ENCODE measurements around the gene ZNF446.
"Not testable (repeated sequence)": the region's sequence is repeated elsewhere in the genome, so short reads cannot be mapped to it uniquely, and the experiment has no call there.

The ZNF446 gene

GRCh38 chr19:58479303-58479702 lies 3.2 kb downstream of the ZNF446 start:
- Histone ChIP-seq H3K27ac (ENCODE audit: low read depth in 2 of 2, low read length in 2 of 2) (no peak overlapping the region), H3K9ac (ENCODE audit: low read depth in 1 of 2, low read length in 2 of 2) (no peak overlapping the region), H3K4me3 (ENCODE audit: low read length in 2 of 2) (no peak overlapping the region), H3K9me3 (ENCODE audit: control insufficient read depth in 2 of 2, low read length in 2 of 2) (no peaks in the 10 kb centered on the region), H3K27me3 (ENCODE audit: control insufficient read depth in 2 of 2, insufficient read depth in 2 of 2, low read length in 2 of 2) (no peaks in the 10 kb centered on the region), H3K4me1 (ENCODE audit: control insufficient read depth in 2 of 2, insufficient read depth in 2 of 2, low read length in 2 of 2) (peaks cover 13 to 17% of the 10 kb centered on the region in 2 donors), H3K36me3 (ENCODE audit: control insufficient read depth in 2 of 2, insufficient read depth in 2 of 2, low read length in 2 of 2) (peaks cover 7 to 12% of the 10 kb centered on the region in 2 donors)

- Histone ChIP-seq H3K27ac (ENCODE audit: low read depth in 2 of 2, low read length in 2 of 2) (no peak overlapping the region), H3K36me3 (ENCODE audit: control insufficient read depth in 2 of 2, insufficient read depth in 2 of 2, low read length in 2 of 2) (peaks cover 7 to 12% of the 10 kb centered on the region in 2 donors), H3K4me3 (ENCODE audit: low read length in 2 of 2) (no peak overlapping the region), H3K9ac (ENCODE audit: low read depth in 1 of 2, low read length in 2 of 2) (no peak overlapping the region), H3K9me3 (ENCODE audit: control insufficient read depth in 2 of 2, low read length in 2 of 2) (no peaks in the 10 kb centered on the region), H3K4me1 (ENCODE audit: control insufficient read depth in 2 of 2, insufficient read depth in 2 of 2, low read length in 2 of 2) (peaks cover 13 to 14% of the 10 kb centered on the region in 2 donors), H3K27me3 (ENCODE audit: control insufficient read depth in 2 of 2, insufficient read depth in 2 of 2, low read length in 2 of 2) (no peaks in the 10 kb centered on the region)
Measured at GRCh38 chr19:58479736-58480480, 3.8 kb downstream of the ZNF446 start.

DNA sequence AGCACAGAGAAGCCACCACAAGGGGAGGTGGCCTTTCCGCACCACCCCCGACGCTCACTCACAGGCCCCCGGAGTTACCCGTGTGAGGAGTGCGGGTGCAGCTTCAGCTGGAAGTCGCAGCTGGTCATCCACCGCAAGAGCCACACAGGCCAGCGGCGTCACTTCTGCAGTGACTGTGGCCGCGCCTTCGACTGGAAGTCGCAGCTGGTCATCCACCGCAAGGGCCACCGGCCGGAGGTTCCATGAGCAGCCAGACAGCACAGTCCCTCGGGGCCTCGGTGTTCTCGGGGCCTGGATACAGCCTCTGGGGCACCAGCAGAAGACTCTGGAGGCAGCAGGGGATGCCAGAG lies 4.3 kb downstream of the ZNF446 start:
- Histone ChIP-seq H3K4me1 (ENCODE audit: control insufficient read depth in 2 of 2, insufficient read depth in 2 of 2, low read length in 2 of 2) (peaks cover 8% of the 10 kb centered on the region in 2 donors), H3K9ac (ENCODE audit: low read depth in 1 of 2, low read length in 2 of 2) (no peak overlapping the region), H3K36me3 (ENCODE audit: control insufficient read depth in 2 of 2, insufficient read depth in 2 of 2, low read length in 2 of 2) (peaks cover 7 to 12% of the 10 kb centered on the region in 2 donors), H3K4me3 (ENCODE audit: low read length in 2 of 2) (no peak overlapping the region), H3K9me3 (ENCODE audit: control insufficient read depth in 2 of 2, low read length in 2 of 2) (no peaks in the 10 kb centered on the region), H3K27ac (ENCODE audit: low read depth in 2 of 2, low read length in 2 of 2) (no peak overlapping the region), H3K27me3 (ENCODE audit: control insufficient read depth in 2 of 2, insufficient read depth in 2 of 2, low read length in 2 of 2) (no peaks in the 10 kb centered on the region)

- Histone ChIP-seq H3K27ac (ENCODE audit: low read depth in 2 of 2, low read length in 2 of 2) (no peak overlapping the region), H3K4me1 (ENCODE audit: control insufficient read depth in 2 of 2, insufficient read depth in 2 of 2, low read length in 2 of 2) (peaks cover 6 to 8% of the 10 kb centered on the region in 2 donors), H3K9ac (ENCODE audit: low read depth in 1 of 2, low read length in 2 of 2) (no peak overlapping the region), H3K27me3 (ENCODE audit: control insufficient read depth in 2 of 2, insufficient read depth in 2 of 2, low read length in 2 of 2) (no peaks in the 10 kb centered on the region), H3K4me3 (ENCODE audit: low read length in 2 of 2) (no peak overlapping the region), H3K9me3 (ENCODE audit: control insufficient read depth in 2 of 2, low read length in 2 of 2) (no peaks in the 10 kb centered on the region), H3K36me3 (ENCODE audit: control insufficient read depth in 2 of 2, insufficient read depth in 2 of 2, low read length in 2 of 2) (peaks cover 7 to 12% of the 10 kb centered on the region in 2 donors)
Measured at GRCh38 chr19:58480831-58481230, 4.7 kb downstream of the ZNF446 start.

- H3K4me3 ChIP-seq (ENCODE audit: low read length in 2 of 2), result no peak overlapping the region
- H3K4me1 ChIP-seq (ENCODE audit: control insufficient read depth in 2 of 2, insufficient read depth in 2 of 2, low read length in 2 of 2), result no peaks in the 10 kb centered on the region
- peaks cover 7 to 12% of the 10 kb centered on the region in 2 donors for H3K36me3 ChIP-seq (ENCODE audit: control insufficient read depth in 2 of 2, insufficient read depth in 2 of 2, low read length in 2 of 2)
- H3K27me3 ChIP-seq (ENCODE audit: control insufficient read depth in 2 of 2, insufficient read depth in 2 of 2, low read length in 2 of 2), result no peaks in the 10 kb centered on the region
- no peak overlapping the region for H3K9ac ChIP-seq (ENCODE audit: low read depth in 1 of 2, low read length in 2 of 2)
- no peak overlapping the region for H3K27ac ChIP-seq (ENCODE audit: low read depth in 2 of 2, low read length in 2 of 2)
- H3K9me3 ChIP-seq (ENCODE audit: control insufficient read depth in 2 of 2, low read length in 2 of 2), result no peaks in the 10 kb centered on the region
Measured at GRCh38 chr19:58482372-58482771, 6.2 kb downstream of the ZNF446 start.

DNA sequence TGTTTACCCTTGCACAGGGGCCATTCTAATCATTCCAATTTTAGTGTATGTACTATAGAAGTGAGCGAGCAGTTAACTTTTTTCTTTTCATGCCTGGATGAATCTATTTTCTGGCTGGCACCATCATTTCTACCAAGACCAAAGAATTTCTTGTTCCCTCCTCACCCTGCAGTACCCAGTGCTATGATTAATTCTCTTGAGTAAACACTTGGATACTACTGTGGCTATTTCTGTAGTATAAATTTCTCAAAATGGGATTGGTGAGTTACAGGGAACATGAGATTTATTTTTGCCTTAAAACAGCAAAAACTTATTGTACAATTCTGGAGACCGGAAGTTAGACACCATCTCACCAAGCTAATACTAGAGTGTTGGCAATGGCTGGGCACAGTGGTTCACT lies 7.6 kb downstream of the ZNF446 start:
- Histone ChIP-seq H3K27ac (ENCODE audit: low read depth in 2 of 2, low read length in 2 of 2) (no peak overlapping the region), H3K9ac (ENCODE audit: low read depth in 1 of 2, low read length in 2 of 2) (no peak overlapping the region), H3K36me3 (ENCODE audit: control insufficient read depth in 2 of 2, insufficient read depth in 2 of 2, low read length in 2 of 2) (peaks cover 4 to 12% of the 10 kb centered on the region in 2 donors), H3K9me3 (ENCODE audit: control insufficient read depth in 2 of 2, low read length in 2 of 2) (no peaks in the 10 kb centered on the region), H3K4me3 (ENCODE audit: low read length in 2 of 2) (no peak overlapping the region), H3K27me3 (ENCODE audit: control insufficient read depth in 2 of 2, insufficient read depth in 2 of 2, low read length in 2 of 2) (no peaks in the 10 kb centered on the region), H3K4me1 (ENCODE audit: control insufficient read depth in 2 of 2, insufficient read depth in 2 of 2, low read length in 2 of 2) (no peaks in the 10 kb centered on the region)

- H3K27me3 ChIP-seq (ENCODE audit: control insufficient read depth in 2 of 2, insufficient read depth in 2 of 2, low read length in 2 of 2); H3K9me3 ChIP-seq (ENCODE audit: control insufficient read depth in 2 of 2, low read length in 2 of 2); H3K4me3 ChIP-seq (ENCODE audit: low read length in 2 of 2); H3K27ac ChIP-seq (ENCODE audit: low read depth in 2 of 2, low read length in 2 of 2); H3K4me1 ChIP-seq (ENCODE audit: control insufficient read depth in 2 of 2, insufficient read depth in 2 of 2, low read length in 2 of 2); H3K9ac ChIP-seq (ENCODE audit: low read depth in 1 of 2, low read length in 2 of 2): not testable (repeated sequence)
- H3K36me3 ChIP-seq (ENCODE audit: control insufficient read depth in 2 of 2, insufficient read depth in 2 of 2, low read length in 2 of 2), result peaks cover 4 to 12% of the 10 kb centered on the region in 2 donors
Measured at GRCh38 chr19:58484349-58484748, 8.2 kb downstream of the ZNF446 start.

DNA sequence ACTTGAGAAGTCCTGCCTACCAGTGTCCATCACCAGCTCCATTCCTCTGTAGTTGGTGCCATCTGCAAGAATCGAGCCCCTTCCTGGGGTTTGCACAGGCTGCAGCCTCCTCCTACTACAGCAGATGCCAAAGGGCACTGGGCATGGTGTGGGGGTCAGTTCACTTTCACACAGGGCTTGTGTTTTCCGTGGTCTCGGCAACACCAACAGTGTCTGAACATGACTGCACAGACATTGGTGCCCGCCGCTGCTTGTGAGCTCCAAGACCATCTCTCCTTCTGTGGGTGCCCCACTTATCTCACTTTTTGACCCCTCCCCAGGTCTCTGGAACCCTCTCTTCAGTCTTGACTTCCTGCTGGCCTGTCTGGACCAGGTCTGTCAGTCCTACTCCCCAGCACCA lies 15.2 kb downstream of the ZNF446 start:
- Histone ChIP-seq H3K4me3 (ENCODE audit: low read length in 2 of 2) (no peak overlapping the region), H3K4me1 (ENCODE audit: control insufficient read depth in 2 of 2, insufficient read depth in 2 of 2, low read length in 2 of 2) (no peaks in the 10 kb centered on the region), H3K9me3 (ENCODE audit: control insufficient read depth in 2 of 2, low read length in 2 of 2) (no peaks in the 10 kb centered on the region), H3K27ac (ENCODE audit: low read depth in 2 of 2, low read length in 2 of 2) (no peak overlapping the region), H3K27me3 (ENCODE audit: control insufficient read depth in 2 of 2, insufficient read depth in 2 of 2, low read length in 2 of 2) (no peaks in the 10 kb centered on the region), H3K9ac (ENCODE audit: low read depth in 1 of 2, low read length in 2 of 2) (no peak overlapping the region), H3K36me3 (ENCODE audit: control insufficient read depth in 2 of 2, insufficient read depth in 2 of 2, low read length in 2 of 2) (no peaks in the 10 kb centered on the region)

GRCh38 chr19:58492265-58492664 lies 16.1 kb downstream of the ZNF446 start:
- Histone ChIP-seq H3K9me3 (ENCODE audit: control insufficient read depth in 2 of 2, low read length in 2 of 2) (no peaks in the 10 kb centered on the region), H3K4me3 (ENCODE audit: low read length in 2 of 2) (no peak overlapping the region), H3K9ac (ENCODE audit: low read depth in 1 of 2, low read length in 2 of 2) (no peak overlapping the region), H3K27ac (ENCODE audit: low read depth in 2 of 2, low read length in 2 of 2) (no peak overlapping the region), H3K27me3 (ENCODE audit: control insufficient read depth in 2 of 2, insufficient read depth in 2 of 2, low read length in 2 of 2) (no peaks in the 10 kb centered on the region), H3K36me3 (ENCODE audit: control insufficient read depth in 2 of 2, insufficient read depth in 2 of 2, low read length in 2 of 2) (no peaks in the 10 kb centered on the region), H3K4me1 (ENCODE audit: control insufficient read depth in 2 of 2, insufficient read depth in 2 of 2, low read length in 2 of 2) (no peaks in the 10 kb centered on the region)

- Histone ChIP-seq H3K9me3 (ENCODE audit: control insufficient read depth in 2 of 2, low read length in 2 of 2) (peaks cover 0 to 1% of the 10 kb centered on the region in 2 donors), H3K27me3 (ENCODE audit: control insufficient read depth in 2 of 2, insufficient read depth in 2 of 2, low read length in 2 of 2) (no peaks in the 10 kb centered on the region), H3K36me3 (ENCODE audit: control insufficient read depth in 2 of 2, insufficient read depth in 2 of 2, low read length in 2 of 2) (no peaks in the 10 kb centered on the region), H3K4me3 (ENCODE audit: low read length in 2 of 2) (no peak overlapping the region), H3K9ac (ENCODE audit: low read depth in 1 of 2, low read length in 2 of 2) (no peak overlapping the region), H3K4me1 (ENCODE audit: control insufficient read depth in 2 of 2, insufficient read depth in 2 of 2, low read length in 2 of 2) (peaks cover 7 to 12% of the 10 kb centered on the region in 2 donors), H3K27ac (ENCODE audit: low read depth in 2 of 2, low read length in 2 of 2) (no peak overlapping the region)
Measured at GRCh38 chr19:58497634-58498170, 21.6 kb downstream of the ZNF446 start.

Data from mucosa of rectum (tissue), 2 donors.